Measurements from ENCODE around the gene AKNA.

Gene AKNA

GRCh38 chr9:114296338-114296737, 91.4 kb downstream of the AKNA start:
- no peak for DNase-seq

DNA sequence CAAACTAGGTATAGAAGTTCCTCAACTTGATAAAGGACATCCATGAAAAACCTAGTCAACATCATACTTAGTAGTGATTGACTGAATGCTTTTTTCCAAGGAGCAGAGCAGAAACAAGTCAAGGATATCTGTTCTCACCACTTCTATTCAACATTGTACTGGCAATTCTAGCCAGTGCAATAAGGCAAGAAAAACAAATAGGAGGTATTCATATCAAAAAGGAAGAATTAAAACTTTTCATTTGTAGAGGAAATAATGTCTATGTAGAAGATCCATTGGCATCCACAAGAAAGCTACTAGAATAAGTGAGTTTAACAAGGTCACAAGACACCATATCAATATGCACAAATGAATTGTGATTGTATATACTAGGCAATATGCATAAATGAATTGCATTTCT, 93.1 kb downstream of the AKNA start:
- DNase-seq: no peak

GRCh38 chr9:114291886-114292590, 95.7 kb downstream of the AKNA start:
- DNase-seq: no peak

- DNase-seq: peak; percentile 73
Observed at GRCh38 chr9:114291064-114291474, 96.7 kb downstream of the AKNA start.

DNA sequence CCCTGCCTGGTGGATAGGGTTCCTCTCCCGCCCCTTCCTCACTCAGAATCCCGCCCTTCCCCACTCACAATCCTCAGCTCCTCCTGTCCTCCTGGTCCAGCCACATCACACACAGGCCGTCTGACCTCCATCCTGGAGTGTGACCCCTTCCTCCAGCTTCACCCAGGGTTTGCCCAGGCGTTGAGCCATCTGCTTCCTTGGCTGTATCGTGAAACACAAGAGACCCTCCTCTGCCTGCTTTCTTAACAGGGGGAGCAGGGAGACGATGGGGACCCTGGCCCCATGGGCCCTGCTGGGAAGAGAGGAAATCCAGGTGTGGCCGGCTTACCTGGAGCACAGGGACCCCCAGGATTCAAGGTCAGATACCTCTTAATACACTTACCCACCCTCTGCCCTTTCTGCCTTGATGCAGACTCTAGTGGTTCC, 97.2 kb downstream of the AKNA start:
- DNase-seq: peak; percentile 5

- peak; percentile 11 for DNase-seq
Observed at GRCh38 chr9:114289571-114290481, 98.0 kb downstream of the AKNA start.

GRCh38 chr9:114289106-114289505, 98.7 kb downstream of the AKNA start:
- DNase-seq: peak; percentile 7

- DNase-seq: peak; percentile 13
Observed at GRCh38 chr9:114288193-114289091, 99.3 kb downstream of the AKNA start.

- peak; percentile 8 for DNase-seq
Observed at GRCh38 chr9:114287763-114288192, 100.0 kb downstream of the AKNA start.

DNA sequence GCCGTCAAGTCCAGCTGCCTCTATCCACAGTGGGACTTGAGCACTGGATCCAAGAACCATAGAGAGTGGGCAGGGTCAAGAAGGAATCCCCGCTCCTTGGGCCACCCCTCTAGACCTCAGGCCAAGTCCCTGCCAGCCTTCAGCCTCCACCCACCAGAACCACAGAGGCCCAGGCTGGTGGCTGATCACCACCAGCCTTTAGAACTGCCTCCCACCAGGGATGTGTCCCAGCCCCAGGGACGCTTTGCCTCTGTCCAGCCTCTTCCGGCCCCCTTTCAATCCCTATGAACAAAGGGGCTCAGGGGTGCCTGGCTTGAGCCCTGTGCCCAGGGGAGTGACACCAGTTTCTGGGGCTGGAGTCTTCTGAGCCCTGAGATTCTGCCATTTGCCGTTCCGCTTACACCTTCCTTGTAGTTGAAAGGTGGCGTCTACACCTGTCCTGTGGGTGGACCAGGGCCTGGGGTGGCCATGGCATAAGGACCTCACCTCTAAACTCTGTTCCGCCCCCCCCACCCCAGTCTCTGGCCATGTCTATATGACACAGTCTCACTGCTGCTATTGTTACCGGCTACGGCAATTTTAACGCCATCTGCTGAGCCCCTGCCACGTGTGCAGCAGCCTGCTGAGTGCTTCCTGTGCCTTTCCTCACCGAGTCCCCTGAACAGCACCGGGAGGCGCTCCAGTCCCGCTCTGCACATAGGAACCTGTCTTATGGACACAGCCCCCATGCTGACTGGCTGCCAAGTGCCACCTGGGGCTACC, 100.6 kb downstream of the AKNA start:
- peak; percentile 13 for DNase-seq

DNA sequence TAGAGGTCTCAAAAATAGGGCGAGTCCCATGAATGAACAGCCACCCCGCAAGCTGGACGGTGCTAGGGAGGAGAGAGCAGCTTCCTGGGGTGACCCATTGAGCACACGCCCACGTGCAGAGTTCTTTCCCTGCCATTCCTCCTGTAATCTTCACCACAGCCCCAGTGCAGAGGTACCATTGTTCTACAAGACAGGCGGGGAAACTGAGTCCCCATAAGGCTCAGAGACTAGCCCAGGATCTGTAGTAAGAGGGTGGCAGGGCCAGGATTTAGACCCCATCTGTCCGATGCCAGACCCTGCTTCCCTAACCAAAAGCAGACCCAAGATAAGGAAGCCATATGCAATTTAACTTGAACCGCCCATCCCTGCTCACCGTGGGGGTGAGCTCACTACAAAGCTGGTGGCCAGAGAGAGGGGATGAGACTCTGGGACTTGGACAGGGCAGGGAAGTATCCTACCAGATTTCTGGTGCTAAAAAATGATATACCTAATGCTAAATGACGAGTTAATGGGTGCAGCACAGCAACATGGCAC, 101.6 kb downstream of the AKNA start:
- peak; percentile 3 for DNase-seq

GRCh38 chr9:114285166-114285867, 102.5 kb downstream of the AKNA start:
- peak; percentile 9 for DNase-seq

- peak; percentile 5 for DNase-seq
Observed at GRCh38 chr9:114284316-114285060, 103.3 kb downstream of the AKNA start.

All from activated CD8-positive, alpha-beta memory T cell treated with anti-CD3 and anti-CD28 coated beads, Interleukin-2, amount 50 U/mL, for 4 hours (primary cell).